HG03469 (cell line): Measurements from ENCODE around the gene STIP1.

Source experiments
- ATAC-seq: cut with Tn5 transposase; IDR thresholded peaks from one replicate; pipeline ENCODE4 v1.9.1; 2021; ENCODE audit warnings: mild to moderate bottlenecking, moderate library complexity, moderate number of reproducible peaks; ENCODE audit not compliant: unreplicated experiment

The STIP1 gene

GRCh38 chr11:64185693-64186491, at the start of gene STIP1:
STIP1 (plus strand) TSS chr11:64186171; CDS start chr11:64186262, 91 bp downstream.
- peak; percentile 59 for ATAC-seq

- no peak for ATAC-seq
Observed at GRCh38 chr11:64136765-64137441, 49.1 kb upstream of the STIP1 start.

- no peak for ATAC-seq
Observed at GRCh38 chr11:64138398-64138797, 47.6 kb upstream of the STIP1 start.

- no peak for ATAC-seq
Observed at GRCh38 chr11:64139049-64139448, 46.9 kb upstream of the STIP1 start.

GRCh38 chr11:64140082-64140481, 45.9 kb upstream of the STIP1 start:
- no peak for ATAC-seq

- no peak for ATAC-seq
Observed at GRCh38 chr11:64141081-64141783, 44.7 kb upstream of the STIP1 start.

- no peak for ATAC-seq
Observed at GRCh38 chr11:64144587-64145472, 41.1 kb upstream of the STIP1 start.

GRCh38 chr11:64146036-64146955, 39.7 kb upstream of the STIP1 start:
- ATAC-seq: no peak

- no peak for ATAC-seq
Observed at GRCh38 chr11:64148226-64148916, 37.6 kb upstream of the STIP1 start.

GRCh38 chr11:64148917-64149617, 36.9 kb upstream of the STIP1 start:
- ATAC-seq: no peak

GRCh38 chr11:64150051-64150450, 35.9 kb upstream of the STIP1 start:
- no peak for ATAC-seq

GRCh38 chr11:64150481-64151239, 35.3 kb upstream of the STIP1 start:
- no peak for ATAC-seq

GRCh38 chr11:64151337-64151736, 34.6 kb upstream of the STIP1 start:
- ATAC-seq: no peak

GRCh38 chr11:64152841-64153691, 32.9 kb upstream of the STIP1 start:
- no peak for ATAC-seq

- ATAC-seq: no peak
Observed at GRCh38 chr11:64153812-64154211, 32.2 kb upstream of the STIP1 start.

GRCh38 chr11:64156235-64157011, 29.5 kb upstream of the STIP1 start:
- ATAC-seq: no peak
